ENCODE results near the gene NOC3L.
"Not testable (repeated sequence)": the region's sequence is repeated elsewhere in the genome, so short reads cannot be mapped to it uniquely, and the experiment has no call there.

DNA sequence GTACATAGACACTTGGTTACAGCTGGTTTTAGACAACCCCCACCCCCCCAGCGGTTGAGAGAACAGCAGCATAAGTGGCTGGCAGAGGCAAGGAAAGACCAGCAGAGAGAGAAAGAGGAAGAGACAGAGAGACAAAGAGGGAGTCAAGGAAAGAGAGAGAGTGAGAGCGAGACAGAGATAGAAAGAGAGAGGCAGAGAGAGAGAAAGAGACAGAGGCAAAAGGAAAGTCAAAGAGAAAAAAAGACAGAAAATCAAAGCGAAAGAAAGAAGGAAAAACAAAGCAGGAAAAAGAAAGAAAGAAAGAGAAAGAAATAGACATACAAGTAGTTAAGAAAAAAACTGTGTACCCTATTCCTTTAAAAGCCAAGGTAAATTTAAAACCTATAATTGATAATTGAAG lies 23.0 kb upstream of the NOC3L start:
- TF ChIP-seq NFRKB, ARNT (IDR thresholded peaks at IDR 0.05): not testable (repeated sequence)
